Lower leg skin (tissue), 4 donors: Measurements from ENCODE around the gene FLNB. TPM values are rescaled to one million over a fixed set of nuclear protein-coding genes. Genes with fewer than 3 reads are reported as not detected.
"Not testable (repeated sequence)": the region's sequence is repeated elsewhere in the genome, so short reads cannot be mapped to it uniquely, and the experiment has no call there.

ENCODE experiments used
- DNase-seq, 2 donors: peaks; one replicate each; pipeline ENCODE4 v3.0.0-alpha.2; 2019; ENCODE audit warnings: low spot score in 2 of 2
- H3K4me3 ChIP-seq: fragments of 200-600 bp; sonication (generic); 2 replicates; pipeline ENCODE4 v1.5.1; 2017; ENCODE audit warnings: mild to moderate bottlenecking, low read depth; ENCODE audit not compliant: poor library complexity, severe bottlenecking
- CTCF ChIP-seq, 3 donors: fragments of 450-650 bp; IDR thresholded peaks; one replicate each; pipeline ENCODE4 v1.5.1; 2016; ENCODE audit warnings: antibody characterized with exemption in 3 of 3, mild to moderate bottlenecking in 3 of 3, moderate library complexity in 2 of 3
- POLR2A ChIP-seq, 2 donors: fragments of 450-650 bp; IDR thresholded peaks; one replicate each; pipeline ENCODE4 v1.6.1; 2016 to 2017; ENCODE audit warnings: antibody characterized with exemption in 2 of 2, mild to moderate bottlenecking in 1 of 2, moderate library complexity in 1 of 2
- WGBS, 2 donors: methylation state at CpG; one replicate each; pipeline ENCODE4 v1.1.5; 2018; 5-methylcytosine and 5-hydroxymethylcytosine counted together
- intact Hi-C: fragments of 100-400 bp; cut with DNase I; formaldehyde crosslinking; loops from one replicate; pipeline ENCODE4 v1.15.0; 2023; ENCODE audit warnings: low total_unique reads
- total RNA-seq, 4 donors: library from RNA; depleted of rRNA; stranded (reverse); fragments of >200 nt; gene quantifications; one replicate each; pipeline ENCODE4 v1.1.0, GENCODE V29; 2016

The FLNB gene
- total RNA-seq, 4 donors from 2014 or later: 108 to 155 (median 128) TPM

GRCh38 chr3:58198804-58199203, 190.6 kb downstream of the FLNB start:
- H3K4me3 ChIP-seq: no peak overlapping the region
- TF ChIP-seq CTCF (IDR thresholded peaks at IDR 0.05) (no peak), POLR2A (IDR thresholded peaks at IDR 0.05) (no peak)
- DNase-seq: no peak
- intact Hi-C loops: no loop called here

GRCh38 chr3:58200121-58200709, 192.0 kb downstream of the FLNB start:
- TF ChIP-seq POLR2A (IDR thresholded peaks at IDR 0.05) (no peak), CTCF (IDR thresholded peaks at IDR 0.05) (no peak)
- DNase-seq: no peak
- H3K4me3 ChIP-seq: no peak overlapping the region
- intact Hi-C loops: no loop called here

GRCh38 chr3:58200846-58201355, 192.7 kb downstream of the FLNB start:
- DNase-seq: no peak
- 70% methylated on average over 11 of the region's 11 CpGs for WGBS, 2 donors
- TF ChIP-seq CTCF (IDR thresholded peaks at IDR 0.05) (no peak), POLR2A (IDR thresholded peaks at IDR 0.05) (no peak)
- no peak overlapping the region for H3K4me3 ChIP-seq
- intact Hi-C loops: no loop called here

- H3K4me3 ChIP-seq, DNase-seq, intact Hi-C loops: not testable (repeated sequence)
- 50 to 75% methylated on average over 3 of the region's 3 CpGs for WGBS, 2 donors
Measured at GRCh38 chr3:58201451-58201850, 193.2 kb downstream of the FLNB start.

GRCh38 chr3:58202917-58203360, 194.7 kb downstream of the FLNB start:
- H3K4me3 ChIP-seq: no peak overlapping the region
- no peak for DNase-seq
- TF ChIP-seq CTCF (IDR thresholded peaks at IDR 0.05): no peak
- TF ChIP-seq POLR2A (IDR thresholded peaks at IDR 0.05): no peak
- intact Hi-C loops: no loop called here
- 85 to 89% methylated on average over 9 of the region's 9 CpGs for WGBS, 2 donors

- WGBS, 2 donors: 97 to 100% methylated on average over 4 of the region's 4 CpGs
- TF ChIP-seq CTCF (IDR thresholded peaks at IDR 0.05) (no peak), POLR2A (IDR thresholded peaks at IDR 0.05) (no peak)
- H3K4me3 ChIP-seq: no peak overlapping the region
- intact Hi-C loops: no loop called here
- DNase-seq: no peak
Measured at GRCh38 chr3:58203541-58203940, 195.3 kb downstream of the FLNB start.
